GM18868 (cell line): Measurements from ENCODE around the gene WRAP73.
A peak's percentile ranks its signal among the peaks of the same experiment; 100 is the strongest.

Experiments used
- ATAC-seq: cut with Tn5 transposase; IDR thresholded peaks from one replicate; pipeline ENCODE4 v1.9.1; 2021; ENCODE audit warnings: mild to moderate bottlenecking, moderate library complexity; ENCODE audit not compliant: unreplicated experiment

The WRAP73 gene, protein sequence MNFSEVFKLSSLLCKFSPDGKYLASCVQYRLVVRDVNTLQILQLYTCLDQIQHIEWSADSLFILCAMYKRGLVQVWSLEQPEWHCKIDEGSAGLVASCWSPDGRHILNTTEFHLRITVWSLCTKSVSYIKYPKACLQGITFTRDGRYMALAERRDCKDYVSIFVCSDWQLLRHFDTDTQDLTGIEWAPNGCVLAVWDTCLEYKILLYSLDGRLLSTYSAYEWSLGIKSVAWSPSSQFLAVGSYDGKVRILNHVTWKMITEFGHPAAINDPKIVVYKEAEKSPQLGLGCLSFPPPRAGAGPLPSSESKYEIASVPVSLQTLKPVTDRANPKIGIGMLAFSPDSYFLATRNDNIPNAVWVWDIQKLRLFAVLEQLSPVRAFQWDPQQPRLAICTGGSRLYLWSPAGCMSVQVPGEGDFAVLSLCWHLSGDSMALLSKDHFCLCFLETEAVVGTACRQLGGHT

GRCh38 chr1:3649342-3650247 lies at the start of gene WRAP73:
TSS of gene WRAP73 (minus strand) at chr1:3650103. CDS start at chr1:3649999, 104 bp downstream.
- ATAC-seq: peak; percentile 81

- no peak for ATAC-seq
Observed at GRCh38 chr1:3699596-3699995, 49.7 kb upstream of the WRAP73 start.

DNA sequence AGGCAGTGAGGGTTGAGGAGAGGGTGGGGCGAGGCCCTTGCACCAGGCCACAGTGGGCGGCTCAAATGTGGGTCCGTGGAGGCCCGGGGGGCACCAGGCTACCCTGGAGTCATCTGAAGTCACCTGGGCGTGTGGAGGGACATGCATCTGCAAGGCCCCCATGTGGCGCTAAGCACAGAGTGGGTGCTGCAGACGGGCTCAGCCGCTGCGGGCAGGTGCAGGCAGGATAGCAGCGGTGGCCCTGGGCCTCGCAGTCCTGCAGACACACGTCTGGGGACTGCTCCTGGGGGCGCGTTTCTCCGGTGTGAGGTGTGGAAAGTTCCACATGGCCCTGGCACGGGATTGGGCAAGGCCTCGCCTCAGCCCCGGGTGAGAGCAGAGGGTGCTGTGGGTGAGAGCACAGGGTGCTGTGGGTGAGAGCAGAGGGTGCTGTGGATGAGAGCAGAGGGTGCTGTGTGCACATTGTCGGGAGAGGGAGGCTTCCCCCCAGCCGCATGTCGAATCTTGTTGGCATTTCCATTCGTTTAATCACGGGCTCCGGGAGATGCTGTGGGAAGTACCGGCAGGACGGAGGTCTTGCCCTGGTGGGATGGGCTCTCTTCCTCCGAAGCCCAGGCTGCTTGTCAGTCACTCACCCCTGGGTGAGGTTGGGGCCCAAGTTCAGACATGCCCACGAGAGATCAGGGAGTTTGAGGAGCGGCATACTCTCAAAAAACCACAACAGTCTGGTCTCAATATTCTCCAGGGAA lies 48.9 kb upstream of the WRAP73 start:
- no peak for ATAC-seq

- no peak for ATAC-seq
Observed at GRCh38 chr1:3697810-3698209, 47.9 kb upstream of the WRAP73 start.

GRCh38 chr1:3697104-3697503 lies 47.2 kb upstream of the WRAP73 start:
- no peak for ATAC-seq

GRCh38 chr1:3696689-3697088 lies 46.8 kb upstream of the WRAP73 start:
- no peak for ATAC-seq

DNA sequence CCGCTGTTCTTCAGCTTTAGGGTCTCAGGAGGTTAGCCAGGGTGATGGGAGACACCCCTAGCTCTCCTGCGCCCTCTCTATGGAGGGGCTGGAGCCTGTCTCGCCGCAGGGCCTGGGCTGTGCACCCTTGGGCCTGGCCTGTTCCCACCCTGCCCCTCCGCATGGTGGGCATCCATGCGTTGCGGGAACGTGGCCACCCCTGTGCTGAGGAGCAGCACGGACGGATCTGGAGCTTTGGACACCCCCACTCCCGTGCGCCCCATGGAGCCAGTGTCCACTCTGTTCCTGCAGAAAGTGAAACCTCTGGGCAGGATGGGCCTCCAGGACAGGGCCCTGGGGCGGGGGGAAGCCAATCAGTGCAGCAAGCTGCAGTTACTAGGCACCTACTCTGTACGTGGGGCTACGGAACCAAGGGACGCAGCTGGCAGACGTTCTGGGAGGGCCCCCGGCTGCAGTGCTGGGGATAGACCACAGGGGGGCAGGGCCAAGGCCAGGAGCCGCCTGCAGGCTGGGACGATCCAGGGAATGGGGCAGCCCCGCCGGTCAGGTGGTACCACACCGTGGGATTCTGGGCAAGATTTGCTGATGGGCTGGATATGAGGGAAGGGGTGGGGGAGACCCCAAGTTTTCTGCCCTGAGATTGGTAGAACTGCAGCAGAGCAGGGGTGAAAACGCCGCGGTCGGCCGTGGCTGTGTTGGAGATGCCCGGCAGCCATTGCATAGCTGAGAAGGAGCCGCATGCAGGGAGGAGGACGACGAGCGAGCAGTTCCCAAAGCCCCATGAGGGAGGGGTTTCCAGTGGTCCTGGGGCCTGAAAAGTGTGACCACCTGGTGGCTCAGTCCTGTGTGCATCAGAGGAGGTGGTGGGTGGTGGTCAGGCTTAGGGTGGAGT lies 45.7 kb upstream of the WRAP73 start:
- ATAC-seq: no peak

DNA sequence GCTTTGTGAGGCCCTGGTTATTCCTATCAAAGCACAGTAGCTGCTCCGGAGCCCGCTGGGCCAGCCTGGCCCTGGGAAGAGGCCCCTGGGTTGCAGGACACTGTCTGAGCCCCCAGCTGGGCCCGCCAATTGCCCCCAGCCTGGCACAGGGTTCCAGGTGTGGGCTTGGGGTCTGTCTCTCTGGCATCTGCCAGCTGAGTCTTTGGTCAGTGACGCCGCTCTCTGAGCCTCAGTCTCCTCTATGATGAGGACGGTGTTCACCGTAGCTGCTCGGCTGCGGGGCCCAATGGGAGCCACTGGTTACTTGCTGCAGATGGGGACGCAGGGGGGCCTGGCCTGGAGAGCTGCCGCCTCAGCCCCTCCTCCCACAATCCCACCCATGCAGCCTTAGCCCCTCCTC lies 43.4 kb upstream of the WRAP73 start:
- no peak for ATAC-seq

- no peak for ATAC-seq
Observed at GRCh38 chr1:3692598-3692997, 42.7 kb upstream of the WRAP73 start.

- no peak for ATAC-seq
Observed at GRCh38 chr1:3691421-3692204, 41.7 kb upstream of the WRAP73 start.

GRCh38 chr1:3690282-3691065 lies 40.6 kb upstream of the WRAP73 start:
- no peak for ATAC-seq

DNA sequence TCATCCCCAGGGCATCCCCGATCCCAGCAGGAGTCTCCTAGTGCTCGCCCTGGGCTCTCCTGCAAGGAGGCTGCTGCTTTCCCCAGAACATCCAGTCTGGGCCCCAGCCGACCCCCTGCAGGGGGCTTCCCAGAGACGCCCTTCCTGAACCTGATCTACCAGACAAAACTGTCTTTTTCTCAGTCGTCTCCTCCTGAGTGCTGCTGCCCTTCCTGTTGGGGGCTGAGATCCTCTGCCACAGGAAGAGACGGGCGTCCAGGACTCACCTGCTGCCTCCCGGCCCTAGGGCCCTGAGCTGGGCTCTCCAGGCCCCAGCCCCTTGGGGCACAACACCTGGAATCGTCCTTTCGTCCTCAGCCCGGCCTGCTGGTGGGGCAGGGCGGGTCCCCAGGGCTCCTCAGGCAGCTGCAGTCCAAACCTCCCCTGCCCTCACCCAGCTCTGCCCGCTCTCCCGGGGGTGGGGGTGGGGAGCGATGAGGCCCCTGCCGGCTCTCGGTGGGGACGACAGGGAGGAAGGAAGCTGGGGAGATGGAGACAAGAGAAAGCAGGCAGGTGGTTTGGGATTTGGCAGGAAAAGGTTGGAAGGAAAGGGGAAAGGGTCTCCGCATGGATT lies 39.3 kb upstream of the WRAP73 start:
- no peak for ATAC-seq

DNA sequence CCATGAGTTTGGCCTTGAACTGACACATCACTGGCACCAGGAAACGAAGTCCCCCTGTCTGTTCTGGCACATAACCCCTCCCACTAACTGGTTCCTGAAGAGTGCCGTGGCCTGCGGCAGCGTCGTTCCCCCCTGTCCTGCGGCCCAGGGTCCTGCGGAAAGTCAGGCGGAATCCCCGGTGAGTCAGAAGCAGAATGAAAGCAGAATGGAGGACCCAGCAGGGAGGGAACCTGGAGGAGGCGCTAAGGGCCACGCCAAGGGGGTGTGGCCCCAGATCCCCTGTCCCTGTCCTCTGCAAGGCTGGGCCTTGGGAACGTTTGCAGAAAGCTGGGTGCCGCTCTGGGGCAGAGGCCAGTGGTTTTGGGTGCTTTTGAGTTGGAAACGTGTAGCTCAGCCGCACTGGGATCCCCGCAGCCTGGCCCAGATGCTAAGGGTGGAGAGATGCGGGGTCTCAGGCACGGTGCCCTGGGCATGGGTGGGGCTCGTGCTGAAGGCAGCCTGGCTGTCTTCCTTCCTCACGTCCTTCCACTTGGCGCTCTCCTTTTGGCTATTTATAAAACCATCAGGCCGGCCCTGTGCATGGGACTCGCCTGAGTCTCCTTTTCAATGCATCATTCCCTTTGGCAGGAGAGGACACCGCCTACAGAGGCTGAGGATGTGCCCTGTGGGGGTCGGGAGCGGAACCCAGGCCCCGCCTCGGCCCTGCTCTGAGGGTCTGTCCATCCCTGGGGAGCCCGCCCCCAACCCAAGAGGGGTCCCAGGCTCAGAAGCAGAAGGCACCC lies 38.6 kb upstream of the WRAP73 start:
- no peak for ATAC-seq

- ATAC-seq: no peak
Observed at GRCh38 chr1:3687504-3687903, 37.6 kb upstream of the WRAP73 start.

DNA sequence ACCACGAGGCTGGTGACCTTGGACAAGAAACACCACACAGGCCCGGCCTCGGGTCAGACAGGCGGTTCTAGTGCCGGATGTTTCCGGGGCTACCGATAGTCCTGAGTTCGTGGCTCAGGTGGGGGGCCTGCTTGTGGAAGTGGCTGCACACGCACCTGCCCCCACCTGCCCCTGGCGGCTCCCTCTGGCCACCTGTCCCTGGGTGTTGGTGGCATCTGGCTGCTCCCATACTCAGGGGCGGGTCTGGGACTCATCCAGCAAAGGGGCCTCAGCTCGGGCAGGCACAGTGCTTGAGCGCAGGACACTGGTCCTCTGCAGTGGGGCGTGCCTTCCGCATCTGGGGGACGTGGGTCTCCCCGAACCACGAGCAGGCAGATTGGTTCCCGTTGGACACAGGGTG lies 36.0 kb upstream of the WRAP73 start:
- no peak for ATAC-seq

GRCh38 chr1:3685222-3685621 lies 35.3 kb upstream of the WRAP73 start:
- ATAC-seq: no peak

- ATAC-seq: no peak
Observed at GRCh38 chr1:3683992-3684391, 34.1 kb upstream of the WRAP73 start.
